DOHH2 (cell line): ENCODE results near the gene ABCC6.

ENCODE experiments used
- H3F3A ChIP-seq: fragments of 200-600 bp; sonication (generic), shearing (Covaris generic); 2 replicates; pipeline ENCODE4 v1.6.0; 2016; ENCODE audit warnings: antibody characterized with exemption, mild to moderate bottlenecking; ENCODE audit not compliant: control insufficient read depth, insufficient read depth
- H3K27ac ChIP-seq: fragments of 200-600 bp; sonication (generic); 2 replicates; pipeline ENCODE4 v1.5.1; 2014; ENCODE audit warnings: low read depth, mild to moderate bottlenecking, low read length, moderate library complexity
- H3K27me3 ChIP-seq: fragments of 200-600 bp; sonication (generic); 2 replicates; pipeline ENCODE4 v1.6.1; 2014; ENCODE audit warnings: mild to moderate bottlenecking, low read length, mixed read lengths; ENCODE audit not compliant: control insufficient read depth
- H3K36me3 ChIP-seq: fragments of 200-600 bp; sonication (generic); 2 replicates; pipeline ENCODE4 v1.6.1; 2014; ENCODE audit warnings: mild to moderate bottlenecking, low read length, moderate library complexity, mixed read lengths; ENCODE audit not compliant: control insufficient read depth
- H3K4me1 ChIP-seq: fragments of 200-600 bp; sonication (generic); 2 replicates; pipeline ENCODE4 v1.6.1; 2014; ENCODE audit warnings: mild to moderate bottlenecking, low read length, mixed read lengths; ENCODE audit not compliant: control insufficient read depth
- H3K4me2 ChIP-seq: fragments of 200-600 bp; sonication (generic); 2 replicates; pipeline ENCODE4 v1.6.0; 2014; ENCODE audit warnings: mild to moderate bottlenecking, low read length, moderate library complexity
- H3K4me3 ChIP-seq: fragments of 200-600 bp; sonication (generic); 2 replicates; pipeline ENCODE4 v1.5.1; 2014; ENCODE audit warnings: mild to moderate bottlenecking, low read length, mixed read lengths
- H3K79me2 ChIP-seq: fragments of 200-600 bp; sonication (generic); 2 replicates; pipeline ENCODE4 v1.6.1; 2014; ENCODE audit warnings: mild to moderate bottlenecking, low read length, mixed read lengths; ENCODE audit not compliant: control insufficient read depth
- H3K9me2 ChIP-seq: fragments of 200-600 bp; sonication (generic); replicated peaks from 2 replicates; pipeline ENCODE4 v1.6.1; 2014; ENCODE audit warnings: mild to moderate bottlenecking, low read length, mixed read lengths; ENCODE audit not compliant: control insufficient read depth
- H3K9me3 ChIP-seq: fragments of 200-600 bp; sonication (generic); 2 replicates; pipeline ENCODE4 v1.6.1; 2014; ENCODE audit warnings: antibody characterized with exemption, low read length, mixed read lengths; ENCODE audit not compliant: control insufficient read depth, insufficient read depth
- H4K20me1 ChIP-seq: fragments of 200-600 bp; sonication (generic); 2 replicates; pipeline ENCODE4 v1.6.0; 2014; ENCODE audit warnings: low read depth, mild to moderate bottlenecking, antibody characterized with exemption, low read length, moderate library complexity; ENCODE audit not compliant: control insufficient read depth, insufficient read depth
- EZH2phosphoT487 ChIP-seq: fragments of 200-600 bp; sonication (generic); IDR thresholded peaks from 2 replicates; pipeline ENCODE4 v1.6.1; 2017; ENCODE audit warnings: borderline replicate concordance, mild to moderate bottlenecking, antibody characterized with exemption, low read length, moderate library complexity, mixed read lengths
- TF ChIP-seq, protein P1 (sequence below): fragments of 200-600 bp; sonication (generic); IDR thresholded peaks from one replicate; pipeline ENCODE4 v1.5.1; 2014; ENCODE audit warnings: antibody characterized with exemption, mild to moderate bottlenecking, low read depth, low read length; ENCODE audit not compliant: poor library complexity, severe bottlenecking

The ABCC6 gene

DNA sequence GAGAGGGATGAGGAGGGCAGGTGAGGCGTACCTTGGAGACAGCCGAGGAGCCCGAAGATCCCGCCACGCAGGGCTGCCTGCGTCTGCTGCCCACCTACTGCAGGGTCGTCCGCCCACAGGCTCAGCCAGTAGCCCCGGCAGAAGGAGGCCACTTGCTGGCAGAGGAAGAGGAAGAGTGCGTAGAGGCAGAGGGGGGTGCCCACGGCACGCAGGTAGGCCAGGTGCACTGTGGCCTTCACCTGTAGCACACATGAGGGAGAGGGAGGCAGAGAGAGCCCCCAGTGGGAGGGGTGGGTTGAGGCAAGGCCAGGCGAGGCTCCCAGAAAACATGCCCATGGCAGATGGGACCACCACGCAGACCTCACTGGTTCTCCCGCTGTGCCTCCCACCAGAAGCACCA is 53.7 kb downstream of the ABCC6 start:
- H3K79me2 ChIP-seq, result no peaks in the 10 kb centered on the region
- no peaks in the 10 kb centered on the region for H3K4me1 ChIP-seq
- TF ChIP-seq, protein P1, sequence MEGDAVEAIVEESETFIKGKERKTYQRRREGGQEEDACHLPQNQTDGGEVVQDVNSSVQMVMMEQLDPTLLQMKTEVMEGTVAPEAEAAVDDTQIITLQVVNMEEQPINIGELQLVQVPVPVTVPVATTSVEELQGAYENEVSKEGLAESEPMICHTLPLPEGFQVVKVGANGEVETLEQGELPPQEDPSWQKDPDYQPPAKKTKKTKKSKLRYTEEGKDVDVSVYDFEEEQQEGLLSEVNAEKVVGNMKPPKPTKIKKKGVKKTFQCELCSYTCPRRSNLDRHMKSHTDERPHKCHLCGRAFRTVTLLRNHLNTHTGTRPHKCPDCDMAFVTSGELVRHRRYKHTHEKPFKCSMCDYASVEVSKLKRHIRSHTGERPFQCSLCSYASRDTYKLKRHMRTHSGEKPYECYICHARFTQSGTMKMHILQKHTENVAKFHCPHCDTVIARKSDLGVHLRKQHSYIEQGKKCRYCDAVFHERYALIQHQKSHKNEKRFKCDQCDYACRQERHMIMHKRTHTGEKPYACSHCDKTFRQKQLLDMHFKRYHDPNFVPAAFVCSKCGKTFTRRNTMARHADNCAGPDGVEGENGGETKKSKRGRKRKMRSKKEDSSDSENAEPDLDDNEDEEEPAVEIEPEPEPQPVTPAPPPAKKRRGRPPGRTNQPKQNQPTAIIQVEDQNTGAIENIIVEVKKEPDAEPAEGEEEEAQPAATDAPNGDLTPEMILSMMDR, result no peak
- TF ChIP-seq EZH2phosphoT487, result no peak
- no peaks in the 10 kb centered on the region for H3K36me3 ChIP-seq
- H3K9me3 ChIP-seq, result no peaks in the 10 kb centered on the region
- H3K4me3 ChIP-seq, result no peak overlapping the region
- no peaks in the 10 kb centered on the region for H3K9me2 ChIP-seq
- H3K27me3 ChIP-seq, result no peaks in the 10 kb centered on the region
- H3K27ac ChIP-seq, result no peak overlapping the region
- H3K4me2 ChIP-seq, result no peak overlapping the region
- H4K20me1 ChIP-seq, result no peaks in the 10 kb centered on the region
- H3F3A ChIP-seq, result no peaks in the 10 kb centered on the region

DNA sequence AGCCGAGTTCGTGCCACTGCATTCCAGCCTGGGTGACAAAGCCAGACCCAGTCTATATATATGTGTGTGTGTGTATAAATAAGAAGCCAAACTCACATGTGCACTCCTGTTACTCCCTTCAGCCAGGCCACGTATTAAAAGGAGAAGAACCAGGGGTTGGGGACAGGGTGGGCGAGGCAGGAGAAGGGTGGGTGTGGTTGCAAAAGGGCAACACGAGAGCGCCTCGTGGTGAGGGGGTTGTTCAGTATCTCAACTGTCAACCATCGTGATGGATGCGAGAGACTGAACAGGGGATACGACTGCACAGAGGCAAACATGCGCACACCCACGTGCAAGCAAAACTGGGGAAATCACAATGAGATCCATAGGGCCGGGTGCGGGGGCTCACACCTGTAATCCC is 54.9 kb downstream of the ABCC6 start:
- TF ChIP-seq, protein P1, result no peak
- no peak for TF ChIP-seq EZH2phosphoT487
- Histone ChIP-seq H3K27me3 (no peaks in the 10 kb centered on the region), H3K4me1 (no peaks in the 10 kb centered on the region), H3K27ac (no peak overlapping the region), H3K4me3 (no peak overlapping the region), H3K36me3 (no peaks in the 10 kb centered on the region), H3F3A (no peaks in the 10 kb centered on the region), H4K20me1 (no peaks in the 10 kb centered on the region), H3K79me2 (no peaks in the 10 kb centered on the region), H3K9me3 (no peaks in the 10 kb centered on the region), H3K4me2 (no peak overlapping the region), H3K9me2 (no peaks in the 10 kb centered on the region)

DNA sequence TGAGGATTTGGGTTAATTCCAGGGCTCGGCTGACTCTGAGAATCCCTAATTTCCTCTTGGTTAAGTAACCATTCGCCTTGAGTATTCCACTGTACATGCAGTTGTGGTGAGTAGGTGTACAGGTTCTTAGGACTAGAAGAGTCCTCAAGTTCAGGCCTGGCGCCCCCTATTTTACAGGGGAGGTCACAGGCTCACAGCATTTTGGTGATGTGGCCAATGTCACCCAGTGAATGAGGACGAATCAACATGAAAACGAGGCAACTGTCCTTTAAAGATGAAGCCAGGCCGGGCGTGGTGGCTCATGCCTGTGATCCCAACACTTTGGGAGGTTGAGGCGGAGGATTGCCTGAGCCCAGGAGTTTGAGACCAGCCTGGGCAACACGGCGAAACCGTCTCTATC is 55.4 kb downstream of the ABCC6 start:
- H3K27ac ChIP-seq, result no peak overlapping the region
- no peaks in the 10 kb centered on the region for H3F3A ChIP-seq
- H3K4me3 ChIP-seq, result no peak overlapping the region
- no peaks in the 10 kb centered on the region for H3K9me2 ChIP-seq
- TF ChIP-seq EZH2phosphoT487, result no peak
- TF ChIP-seq, protein P1, result no peak
- H3K9me3 ChIP-seq, result no peaks in the 10 kb centered on the region
- no peaks in the 10 kb centered on the region for H3K27me3 ChIP-seq
- H3K4me1 ChIP-seq, result no peaks in the 10 kb centered on the region
- H3K36me3 ChIP-seq, result no peaks in the 10 kb centered on the region
- H4K20me1 ChIP-seq, result no peaks in the 10 kb centered on the region
- H3K4me2 ChIP-seq, result no peak overlapping the region
- no peaks in the 10 kb centered on the region for H3K79me2 ChIP-seq

DNA sequence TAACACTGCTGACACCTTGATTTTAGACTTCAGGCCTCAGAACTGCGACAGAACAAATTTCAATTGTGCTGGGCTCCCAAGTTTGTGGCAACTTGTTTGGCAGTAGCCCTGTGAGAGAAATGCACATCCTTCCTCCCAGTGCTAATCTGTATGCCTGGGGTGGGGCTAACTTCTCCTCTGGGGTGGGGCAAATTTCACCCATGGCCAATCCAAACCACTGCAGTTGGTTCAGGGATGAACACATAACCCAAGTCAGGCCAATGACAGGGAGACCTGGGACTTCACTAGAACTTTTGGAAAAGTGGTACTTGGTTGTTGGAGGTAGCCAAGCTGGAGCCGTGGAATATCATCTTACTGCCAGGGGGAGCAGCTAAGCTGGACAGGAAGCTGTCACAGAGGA is 56.3 kb downstream of the ABCC6 start:
- TF ChIP-seq, protein P1, result no peak
- no peak for TF ChIP-seq EZH2phosphoT487
- H3K9me3 ChIP-seq, result no peaks in the 10 kb centered on the region
- H3K4me2 ChIP-seq, result no peak overlapping the region
- H3K27me3 ChIP-seq, result 0 out of 2 replicates have a peak, but pooled peaks cover 3% of the 10 kb centered on the region
- no peak overlapping the region for H3K4me3 ChIP-seq
- H3K27ac ChIP-seq, result no peak overlapping the region
- H3K36me3 ChIP-seq, result no peaks in the 10 kb centered on the region
- H3K4me1 ChIP-seq, result no peaks in the 10 kb centered on the region
- no peaks in the 10 kb centered on the region for H3K9me2 ChIP-seq
- no peaks in the 10 kb centered on the region for H4K20me1 ChIP-seq
- no peaks in the 10 kb centered on the region for H3K79me2 ChIP-seq
- H3F3A ChIP-seq, result no peaks in the 10 kb centered on the region
